Gastroesophageal sphincter (tissue), 4 donors: ENCODE measurements around the gene HNRNPR. TPM values are rescaled to one million over a fixed set of nuclear protein-coding genes. Genes with fewer than 3 reads are reported as not detected.
A peak's percentile ranks its signal among the peaks of the same experiment; 100 is the strongest.

Experiments used
- ATAC-seq: fragments of 150-250 bp; one replicate; pipeline ENCODE4 v1.9.1; 2016; ENCODE audit warnings: mild to moderate bottlenecking, moderate library complexity
- H3K27ac ChIP-seq, 4 donors: fragments of 200-600 bp; sonication (generic) in 3 of 4; 1 replicate in 3 of 4; 2 replicates in 1 of 4; pipeline ENCODE4 v1.5.1; 2016 to 2019
- H3K27me3 ChIP-seq: fragments of 200-600 bp; sonication (generic); one replicate; pipeline ENCODE4 v1.5.1; 2019
- H3K36me3 ChIP-seq, 2 donors: fragments of 200-600 bp; sonication (generic); one replicate each; pipeline ENCODE4 v1.5.1; 2019; ENCODE audit warnings: control low read depth in 1 of 2
- H3K4me1 ChIP-seq, 3 donors: fragments of 200-600 bp; sonication (generic); 1 replicate in 2 of 3; 2 replicates in 1 of 3; pipeline ENCODE4 v1.5.1; 2016 to 2019; ENCODE audit warnings: control low read depth in 2 of 3
- H3K4me3 ChIP-seq, 2 donors: fragments of 200-600 bp; sonication (generic); one replicate each; pipeline ENCODE4 v1.5.1; 2019; ENCODE audit warnings: mild to moderate bottlenecking in 1 of 2, moderate library complexity in 1 of 2
- H3K9me3 ChIP-seq, 3 donors: fragments of 200-600 bp; sonication (generic); one replicate each; pipeline ENCODE4 v1.5.1; 2017 to 2019; ENCODE audit warnings: control low read depth in 2 of 3
- CTCF ChIP-seq, 4 experiments: fragments of 200-600 bp in 2 of 4; fragments of 450-650 bp in 2 of 4; sonication (generic) in 1 of 4; IDR thresholded peaks; one replicate each; pipeline ENCODE4 v1.5.1; 2017 to 2019; ENCODE audit warnings: antibody characterized with exemption in 4 of 4, mild to moderate bottlenecking in 2 of 4, moderate library complexity in 2 of 4
- EP300 ChIP-seq: sonication (generic); formaldehyde crosslinking; IDR thresholded peaks from one replicate; pipeline ENCODE4 v1.6.1; 2017; ENCODE audit warnings: antibody characterized with exemption, mild to moderate bottlenecking
- POLR2A ChIP-seq, 2 donors: fragments of 450-650 bp; IDR thresholded peaks; one replicate each; pipeline ENCODE4 v1.6.1; 2017; ENCODE audit warnings: antibody characterized with exemption in 2 of 2, mild to moderate bottlenecking in 2 of 2, moderate library complexity in 1 of 2
- POLR2AphosphoS5 ChIP-seq: sonication (generic); formaldehyde crosslinking; IDR thresholded peaks from one replicate; pipeline ENCODE4 v1.6.1; 2017; ENCODE audit warnings: antibody characterized with exemption
- WGBS, 2 donors: methylation state at CpG; one replicate each; pipeline ENCODE4 v1.1.5; 2018; ENCODE audit warnings: low coverage in 1 of 2; 5-methylcytosine and 5-hydroxymethylcytosine counted together
- total RNA-seq, 4 donors: library from RNA; depleted of rRNA; stranded (reverse); fragments of >200 nt; gene quantifications; one replicate each; pipeline ENCODE4 v1.1.0, GENCODE V29; 2016

Gene HNRNPR
- total RNA-seq, 4 donors from 2014 or later: 67.5 to 91.1 (median 73.6) TPM

GRCh38 chr1:23288671-23289070, 55.4 kb downstream of the HNRNPR start:
- Histone ChIP-seq H3K27me3 (no peaks in the 10 kb centered on the region), H3K4me1 (peaks cover 0 to 3% (median 0%) of the 10 kb centered on the region in 3 donors), H3K36me3 (peaks cover 0 to 49% of the 10 kb centered on the region in 2 donors), H3K27ac (no peak overlapping the region), H3K4me3 (no peak overlapping the region), H3K9me3 (no peaks in the 10 kb centered on the region)
- no peak for TF ChIP-seq CTCF (IDR thresholded peaks at IDR 0.05)
- 60 to 74% methylated on average over 3 of the region's 3 CpGs for WGBS, 2 donors
- ATAC-seq: no peak

GRCh38 chr1:23288201-23288600, 55.9 kb downstream of the HNRNPR start:
- no peak for ATAC-seq
- Histone ChIP-seq H3K27me3 (no peaks in the 10 kb centered on the region), H3K4me3 (no peak overlapping the region), H3K9me3 (no peaks in the 10 kb centered on the region), H3K27ac (no peak overlapping the region), H3K36me3 (peaks cover 0 to 47% of the 10 kb centered on the region in 2 donors), H3K4me1 (peaks cover 0 to 4% (median 0%) of the 10 kb centered on the region in 3 donors)
- no peak for TF ChIP-seq EP300
- TF ChIP-seq POLR2A (IDR thresholded peaks at IDR 0.05): no peak
- no peak for TF ChIP-seq CTCF (IDR thresholded peaks at IDR 0.05)

DNA sequence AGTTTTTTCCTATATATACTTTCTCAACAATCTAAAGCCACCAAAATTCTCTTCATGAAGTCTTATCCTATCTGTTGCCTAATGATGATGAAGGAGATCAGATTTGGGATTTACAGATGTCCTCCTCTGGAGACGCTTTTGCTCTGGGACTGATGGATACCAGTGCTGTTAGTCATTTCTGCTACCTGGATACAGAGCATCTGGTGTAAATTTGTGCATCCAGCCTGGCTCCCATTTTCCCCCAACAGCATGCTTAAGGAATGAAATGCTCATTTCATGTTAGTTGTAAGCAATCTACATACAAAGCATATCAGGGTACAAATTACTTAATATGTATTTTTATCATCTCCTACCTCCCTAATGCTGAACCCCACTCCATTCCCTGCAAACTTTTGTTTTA, 57.7 kb downstream of the HNRNPR start:
- Histone ChIP-seq H3K4me3 (no peak overlapping the region), H3K27ac (no peak overlapping the region), H3K9me3 (no peaks in the 10 kb centered on the region), H3K4me1 (peaks cover 0 to 4% (median 0%) of the 10 kb centered on the region in 3 donors), H3K27me3 (no peaks in the 10 kb centered on the region), H3K36me3 (peaks cover 0 to 64% of the 10 kb centered on the region in 2 donors)
- no peak for ATAC-seq
- whole genome bisulfite sequencing, 2 donors: 75 to 86% methylated on average over 1 of the region's 1 CpG
- TF ChIP-seq POLR2A (IDR thresholded peaks at IDR 0.05) (no peak), CTCF (IDR thresholded peaks at IDR 0.05) (no peak), POLR2AphosphoS5 (no peak), EP300 (no peak)

DNA sequence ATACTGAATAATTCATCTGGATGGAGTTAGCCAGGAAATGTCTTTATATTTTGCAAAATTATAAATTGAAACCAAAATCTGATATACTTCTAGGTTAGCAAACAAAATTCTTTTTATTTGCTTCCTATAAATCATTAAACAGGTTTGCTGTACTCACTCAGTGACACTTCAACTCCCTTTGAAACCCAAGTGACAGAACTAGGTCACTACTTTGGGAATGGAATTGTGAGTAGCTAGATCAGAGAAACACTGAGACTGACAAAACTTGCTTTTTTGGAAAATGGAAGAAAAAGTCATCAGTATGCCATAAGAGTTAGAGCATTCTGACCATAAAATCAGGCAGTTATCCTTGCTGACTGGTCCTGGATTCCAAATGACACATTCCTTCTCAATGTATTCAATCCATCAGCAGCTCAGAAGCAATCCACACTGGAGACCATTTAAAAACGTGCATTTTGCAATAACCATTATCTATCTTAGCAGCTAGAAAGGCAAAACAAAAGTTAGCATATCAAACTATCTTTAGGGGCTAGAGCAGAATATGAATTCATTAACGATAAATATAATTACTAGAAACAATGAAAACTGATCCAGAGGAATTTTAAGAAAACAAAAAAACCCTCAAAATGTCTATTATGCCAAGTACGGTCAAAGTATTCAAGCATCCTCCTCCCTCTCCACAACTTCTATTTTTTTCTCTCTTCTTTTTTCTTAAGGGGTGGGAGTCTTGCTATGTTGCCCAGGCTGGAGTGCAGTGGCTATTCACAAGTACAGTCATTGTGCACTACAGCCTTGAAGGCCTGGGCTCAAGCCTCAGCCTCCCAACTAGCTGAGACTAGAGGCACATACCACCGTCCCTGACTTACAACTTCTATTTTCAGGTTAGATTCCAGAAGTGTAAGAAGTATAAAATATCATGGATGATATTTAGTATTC, 60.1 kb downstream of the HNRNPR start:
- no peaks in the 10 kb centered on the region for H3K9me3 ChIP-seq
- H3K27me3 ChIP-seq: no peaks in the 10 kb centered on the region
- H3K4me1 ChIP-seq: peaks cover 0 to 4% (median 0%) of the 10 kb centered on the region in 3 donors
- no peak overlapping the region for H3K4me3 ChIP-seq
- no peak for ATAC-seq
- no peak for TF ChIP-seq CTCF (IDR thresholded peaks at IDR 0.05)
- TF ChIP-seq POLR2AphosphoS5: no peak
- no peak for TF ChIP-seq POLR2A (IDR thresholded peaks at IDR 0.05)
- no peak for TF ChIP-seq EP300
- H3K27ac ChIP-seq: no peak overlapping the region
- H3K36me3 ChIP-seq: peaks cover 0 to 74% of the 10 kb centered on the region in 2 donors
- WGBS, 2 donors: 76 to 87% methylated on average over 4 of the region's 4 CpGs

DNA sequence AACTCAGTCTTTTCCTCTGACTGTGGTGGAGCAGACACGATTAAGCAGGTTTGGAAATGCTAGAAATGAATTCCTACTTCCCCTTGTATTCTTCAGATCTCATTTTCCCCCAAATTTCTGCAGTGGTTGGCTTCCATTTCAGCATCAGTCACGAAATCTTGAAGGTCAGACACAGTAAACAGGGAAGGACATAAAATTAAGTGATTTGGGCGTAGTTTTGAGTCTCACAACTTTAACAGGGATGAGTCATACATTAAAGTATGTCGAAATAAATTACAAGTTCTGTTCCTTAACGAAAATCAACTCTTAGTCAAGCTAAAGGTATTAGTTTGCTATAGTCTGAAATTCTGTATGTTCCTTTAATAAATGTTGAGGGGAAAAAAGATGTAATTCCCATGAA, 61.1 kb downstream of the HNRNPR start:
- Histone ChIP-seq H3K27ac (no peak overlapping the region), H3K27me3 (no peaks in the 10 kb centered on the region), H3K36me3 (peaks cover 0 to 65% of the 10 kb centered on the region in 2 donors), H3K4me1 (peaks cover 0 to 4% (median 0%) of the 10 kb centered on the region in 3 donors), H3K9me3 (no peaks in the 10 kb centered on the region), H3K4me3 (no peak overlapping the region)
- peak; percentile 58 for ATAC-seq
- TF ChIP-seq CTCF (IDR thresholded peaks at IDR 0.05) (no peak), POLR2AphosphoS5 (peak; percentile 35), EP300 (no peak), POLR2A (IDR thresholded peaks at IDR 0.05) (no peak)
- WGBS, 2 donors: 44 to 51% methylated on average over 5 of the region's 5 CpGs
